ENCODE data around the gene SLC38A4.

DNA sequence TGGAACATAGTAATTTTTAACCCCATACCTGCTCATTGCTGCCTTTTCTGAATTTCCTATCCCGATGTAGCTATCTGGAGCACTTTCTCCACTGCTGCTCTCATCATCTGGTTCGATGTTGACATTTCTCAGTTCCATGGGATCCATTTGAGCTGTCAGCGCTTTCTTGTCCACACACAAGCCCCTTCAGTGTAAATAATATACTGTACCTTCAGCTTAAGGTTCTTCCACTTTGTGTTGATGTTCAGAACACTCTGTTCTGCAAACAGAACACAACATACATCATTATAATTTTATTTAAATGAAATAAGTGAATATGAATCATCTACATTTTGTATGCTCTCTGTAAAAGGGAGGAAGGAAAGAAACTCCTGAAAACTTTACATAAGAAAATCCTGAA, 32.9 kb downstream of the SLC38A4 start:
- TF ChIP-seq, protein P1, sequence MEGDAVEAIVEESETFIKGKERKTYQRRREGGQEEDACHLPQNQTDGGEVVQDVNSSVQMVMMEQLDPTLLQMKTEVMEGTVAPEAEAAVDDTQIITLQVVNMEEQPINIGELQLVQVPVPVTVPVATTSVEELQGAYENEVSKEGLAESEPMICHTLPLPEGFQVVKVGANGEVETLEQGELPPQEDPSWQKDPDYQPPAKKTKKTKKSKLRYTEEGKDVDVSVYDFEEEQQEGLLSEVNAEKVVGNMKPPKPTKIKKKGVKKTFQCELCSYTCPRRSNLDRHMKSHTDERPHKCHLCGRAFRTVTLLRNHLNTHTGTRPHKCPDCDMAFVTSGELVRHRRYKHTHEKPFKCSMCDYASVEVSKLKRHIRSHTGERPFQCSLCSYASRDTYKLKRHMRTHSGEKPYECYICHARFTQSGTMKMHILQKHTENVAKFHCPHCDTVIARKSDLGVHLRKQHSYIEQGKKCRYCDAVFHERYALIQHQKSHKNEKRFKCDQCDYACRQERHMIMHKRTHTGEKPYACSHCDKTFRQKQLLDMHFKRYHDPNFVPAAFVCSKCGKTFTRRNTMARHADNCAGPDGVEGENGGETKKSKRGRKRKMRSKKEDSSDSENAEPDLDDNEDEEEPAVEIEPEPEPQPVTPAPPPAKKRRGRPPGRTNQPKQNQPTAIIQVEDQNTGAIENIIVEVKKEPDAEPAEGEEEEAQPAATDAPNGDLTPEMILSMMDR (conservative IDR thresholded peaks at IDR 0.05 in 1 of 2, IDR thresholded peaks at IDR 0.05 in 1 of 2; ENCODE audit: low read depth in 1 of 2, low read length in 2 of 2), result no peak
- TF ChIP-seq EZH2 (IDR thresholded peaks at IDR 0.05; ENCODE audit: low read length, missing control alignments), result no peak
